Panc1 (cell line): ENCODE results near the gene OR4S1.

Experiments used
- POLR2AphosphoS5 ChIP-seq: IDR thresholded peaks from 2 replicates; pipeline ENCODE4 v1.6.1; 2012; ENCODE audit warnings: mild to moderate bottlenecking, low read depth, low read length, moderate library complexity
- TF ChIP-seq, protein P1 (sequence below): fragments of 450-650 bp; IDR thresholded peaks from 2 replicates; pipeline ENCODE4 v1.5.1; 2017; ENCODE audit warnings: mild to moderate bottlenecking

DNA sequence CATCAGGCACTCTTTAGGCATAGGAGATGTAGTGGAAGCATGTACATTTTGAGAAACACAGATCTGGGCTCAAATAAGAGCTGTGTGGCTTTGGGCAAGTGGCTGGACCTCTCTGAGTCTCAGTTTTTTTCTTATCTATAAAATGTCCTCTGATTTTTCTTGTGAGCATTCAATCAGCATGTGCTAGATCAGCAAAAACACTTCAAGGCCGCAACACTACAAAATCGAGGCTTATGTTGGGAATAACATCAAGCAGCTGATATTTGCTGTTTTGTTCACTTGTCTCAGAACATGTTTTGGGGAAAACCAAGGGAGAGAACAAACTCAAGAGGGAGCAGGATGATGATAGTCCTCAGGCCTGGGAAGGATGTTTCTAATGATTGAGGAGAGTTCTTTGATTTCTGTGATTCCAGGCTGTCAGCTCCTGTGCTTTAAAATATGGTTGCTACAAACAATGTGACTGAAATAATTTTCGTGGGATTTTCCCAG lies 42.6 kb upstream of the OR4S1 start, which contains the start of gene OR4X1:
- TF ChIP-seq, protein P1, sequence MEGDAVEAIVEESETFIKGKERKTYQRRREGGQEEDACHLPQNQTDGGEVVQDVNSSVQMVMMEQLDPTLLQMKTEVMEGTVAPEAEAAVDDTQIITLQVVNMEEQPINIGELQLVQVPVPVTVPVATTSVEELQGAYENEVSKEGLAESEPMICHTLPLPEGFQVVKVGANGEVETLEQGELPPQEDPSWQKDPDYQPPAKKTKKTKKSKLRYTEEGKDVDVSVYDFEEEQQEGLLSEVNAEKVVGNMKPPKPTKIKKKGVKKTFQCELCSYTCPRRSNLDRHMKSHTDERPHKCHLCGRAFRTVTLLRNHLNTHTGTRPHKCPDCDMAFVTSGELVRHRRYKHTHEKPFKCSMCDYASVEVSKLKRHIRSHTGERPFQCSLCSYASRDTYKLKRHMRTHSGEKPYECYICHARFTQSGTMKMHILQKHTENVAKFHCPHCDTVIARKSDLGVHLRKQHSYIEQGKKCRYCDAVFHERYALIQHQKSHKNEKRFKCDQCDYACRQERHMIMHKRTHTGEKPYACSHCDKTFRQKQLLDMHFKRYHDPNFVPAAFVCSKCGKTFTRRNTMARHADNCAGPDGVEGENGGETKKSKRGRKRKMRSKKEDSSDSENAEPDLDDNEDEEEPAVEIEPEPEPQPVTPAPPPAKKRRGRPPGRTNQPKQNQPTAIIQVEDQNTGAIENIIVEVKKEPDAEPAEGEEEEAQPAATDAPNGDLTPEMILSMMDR = no peak
- no peak for TF ChIP-seq POLR2AphosphoS5
